Endodermal cell (in vitro differentiated cells): ENCODE results near the gene RAP1GAP2. TPM values are rescaled to one million over a fixed set of nuclear protein-coding genes. Genes with fewer than 3 reads are reported as not detected.

Experiments used
- DNase-seq: peaks from one replicate; pipeline ENCODE4 v3.0.0-alpha.2; 2017
- H3K27ac ChIP-seq: 2 replicates; pipeline ENCODE4 v1.5.1; 2013; ENCODE audit warnings: mild to moderate bottlenecking, low read depth, low read length, moderate library complexity
- H3K27me3 ChIP-seq: 2 replicates; pipeline ENCODE4 v1.6.1; 2013; ENCODE audit warnings: mild to moderate bottlenecking, low read length, moderate library complexity; ENCODE audit not compliant: insufficient read depth, control insufficient read depth, poor library complexity, severe bottlenecking
- H3K36me3 ChIP-seq: 2 replicates; pipeline ENCODE4 v1.7.0; 2013; ENCODE audit warnings: mild to moderate bottlenecking, low read length, moderate library complexity; ENCODE audit not compliant: control insufficient read depth, insufficient read depth
- H3K4me1 ChIP-seq: one replicate; pipeline ENCODE4 v1.7.0; 2013; ENCODE audit warnings: low read length; ENCODE audit not compliant: control insufficient read depth, insufficient read depth
- H3K4me3 ChIP-seq: 2 replicates; pipeline ENCODE4 v1.5.1; 2013; ENCODE audit warnings: mild to moderate bottlenecking, low read length, moderate library complexity
- H3K9ac ChIP-seq: 2 replicates; pipeline ENCODE4 v1.6.1; 2013; ENCODE audit warnings: mild to moderate bottlenecking, low read length, moderate library complexity; ENCODE audit not compliant: poor library complexity, severe bottlenecking; ENCODE audit errors: extremely low read depth
- H3K9me3 ChIP-seq: 2 replicates; pipeline ENCODE4 v1.6.1; 2013; ENCODE audit warnings: mild to moderate bottlenecking, low read length, moderate library complexity; ENCODE audit not compliant: control insufficient read depth
- H3K27ac Mint-ChIP-seq: 2 replicates; pipeline ENCODE4 v1.8.0; 2020; ENCODE audit warnings: mixed read lengths
- H3K27me3 Mint-ChIP-seq: 2 replicates; pipeline ENCODE4 v1.8.0; 2021; ENCODE audit warnings: mild to moderate bottlenecking, mixed read lengths; ENCODE audit not compliant: insufficient read depth
- H3K36me3 Mint-ChIP-seq: 2 replicates; pipeline ENCODE4 v1.8.0; 2020; ENCODE audit warnings: low read depth, mixed read lengths
- H3K4me1 Mint-ChIP-seq: 2 replicates; pipeline ENCODE4 v1.8.0; 2020; ENCODE audit warnings: mixed read lengths
- H3K4me3 Mint-ChIP-seq: 2 replicates; pipeline ENCODE4 v1.8.0; 2020; ENCODE audit warnings: mild to moderate bottlenecking, moderate library complexity, mixed read lengths
- H3K9me3 Mint-ChIP-seq: 2 replicates; pipeline ENCODE4 v1.8.0; 2020; ENCODE audit warnings: mild to moderate bottlenecking, mixed read lengths
- CTCF ChIP-seq: fragments of 200-600 bp; sonication (generic); conservative IDR thresholded peaks from 2 replicates; pipeline ENCODE4 v1.5.0; 2021; ENCODE audit warnings: antibody characterized with exemption, mild to moderate bottlenecking
- WGBS, 2 experiments: methylation state at CpG; one replicate each; pipeline versions ENCODE4 v1.1.5 to v1.1.7; 2013; ENCODE audit warnings: missing lambda C conversion rate in 2 of 2, mixed read lengths in 1 of 2; ENCODE audit not compliant: insufficient coverage in 1 of 2, insufficient read length in 1 of 2; 5-methylcytosine and 5-hydroxymethylcytosine counted together
- total RNA-seq, 2 donors: library from RNA; stranded (reverse); fragmentation: NEBNext Ultra II Directional in 1 of 2; extraction: Animal tissue kit (Norgen Biotek cat#: 25700) in 1 of 2; gene quantifications; 2 replicates in 1 of 2; 3 replicates in 1 of 2; pipeline ENCODE4 v1.2.1, GENCODE V29; 2021

RAP1GAP2 gene
- total RNA-seq, 2 donors from 2014 or later: 18.0 to 44.3 TPM

GRCh38 chr17:2828397-2829038 is 32.3 kb downstream of the RAP1GAP2 start:
- Histone ChIP-seq H3K27ac (no peak overlapping the region), H3K27me3 (no peaks in the 10 kb centered on the region), H3K4me3 (no peak overlapping the region), H3K36me3 (no peaks in the 10 kb centered on the region), H3K9me3 (no peaks in the 10 kb centered on the region), H3K4me1 (peaks cover 5% of the 10 kb centered on the region), H3K9ac (no peak overlapping the region)
- peak; percentile 98 for TF ChIP-seq CTCF
- peaks cover 2% of the 10 kb centered on the region for H3K36me3 Mint-ChIP-seq
- peaks cover 4% of the 10 kb centered on the region for H3K27me3 Mint-ChIP-seq
- peaks cover 6% of the 10 kb centered on the region for H3K4me1 Mint-ChIP-seq
- peak; percentile 99 for DNase-seq
- 17 to 28% methylated on average over 7 to 14 of the region's 14 CpGs for WGBS, 2 experiments
- H3K27ac Mint-ChIP-seq: no peak overlapping the region
- H3K9me3 Mint-ChIP-seq: no peaks in the 10 kb centered on the region
- no peak overlapping the region for H3K4me3 Mint-ChIP-seq

GRCh38 chr17:2830678-2831077 is 34.4 kb downstream of the RAP1GAP2 start:
- no peak overlapping the region for H3K4me3 Mint-ChIP-seq
- no peak overlapping the region for H3K4me3 ChIP-seq
- H3K27ac ChIP-seq: no peak overlapping the region
- no peaks in the 10 kb centered on the region for H3K36me3 ChIP-seq
- peaks cover 4% of the 10 kb centered on the region for H3K27me3 Mint-ChIP-seq
- H3K9me3 ChIP-seq: no peaks in the 10 kb centered on the region
- TF ChIP-seq CTCF: no peak
- H3K9ac ChIP-seq: no peak overlapping the region
- no peaks in the 10 kb centered on the region for H3K9me3 Mint-ChIP-seq
- no peak overlapping the region for H3K27ac Mint-ChIP-seq
- 0% methylated on average over 1 of the region's 2 CpGs; no CpG with 5 or more reads in 1 of the 2 experiments for WGBS, 2 experiments
- peaks cover under 1% of the 10 kb centered on the region for H3K36me3 Mint-ChIP-seq
- DNase-seq: no peak
- H3K4me1 Mint-ChIP-seq: peaks cover 6% of the 10 kb centered on the region
- H3K27me3 ChIP-seq: no peaks in the 10 kb centered on the region
- H3K4me1 ChIP-seq: peaks cover 5% of the 10 kb centered on the region

GRCh38 chr17:2835780-2836179 is 39.5 kb downstream of the RAP1GAP2 start:
- H3K27ac ChIP-seq: no peak overlapping the region
- TF ChIP-seq CTCF: no peak
- H3K4me1 ChIP-seq: no peaks in the 10 kb centered on the region
- H3K36me3 ChIP-seq: no peaks in the 10 kb centered on the region
- H3K9me3 Mint-ChIP-seq: no peaks in the 10 kb centered on the region
- no peaks in the 10 kb centered on the region for H3K27me3 ChIP-seq
- no peak overlapping the region for H3K4me3 Mint-ChIP-seq
- H3K27ac Mint-ChIP-seq: no peak overlapping the region
- WGBS, 2 experiments: 84% methylated on average over 8 of the region's 8 CpGs; no CpG with 5 or more reads in 1 of the 2 experiments
- DNase-seq: no peak
- no peak overlapping the region for H3K9ac ChIP-seq
- no peaks in the 10 kb centered on the region for H3K4me1 Mint-ChIP-seq
- H3K36me3 Mint-ChIP-seq: no peaks in the 10 kb centered on the region
- no peaks in the 10 kb centered on the region for H3K9me3 ChIP-seq
- H3K4me3 ChIP-seq: no peak overlapping the region
- no peaks in the 10 kb centered on the region for H3K27me3 Mint-ChIP-seq
